AG09319 (cell line): ENCODE data around the gene HNRNPF.
"Not testable (repeated sequence)": the region's sequence is repeated elsewhere in the genome, so short reads cannot be mapped to it uniquely, and the experiment has no call there.

Experiments
- DNase-seq: peaks from one replicate; pipeline ENCODE4 v3.0.0-alpha.2; 2010; ENCODE audit warnings: low read depth; ENCODE audit errors: extremely low read depth
- CTCF ChIP-seq: IDR thresholded peaks from 2 replicates; pipeline ENCODE4 v1.5.1; 2011; ENCODE audit warnings: low read depth, mild to moderate bottlenecking, inconsistent platforms, low read length, moderate library complexity

Gene HNRNPF

GRCh38 chr10:43408710-43409384 is at the start of gene HNRNPF:
HNRNPF (minus strand) TSS chr10:43409186; CDS start chr10:43387884, 21,302 bp downstream.
- no peak for TF ChIP-seq CTCF
- DNase-seq = peak; percentile 90

GRCh38 chr10:43458227-43458626 is 49.2 kb upstream of the HNRNPF start:
- DNase-seq = no peak
- TF ChIP-seq CTCF = no peak

- not testable (repeated sequence) for DNase-seq
Observed at GRCh38 chr10:43456561-43456960, 47.6 kb upstream of the HNRNPF start.

- not testable (repeated sequence) for DNase-seq
Observed at GRCh38 chr10:43454025-43454424, 45.0 kb upstream of the HNRNPF start.

GRCh38 chr10:43453266-43453831 is 44.4 kb upstream of the HNRNPF start:
- TF ChIP-seq CTCF = no peak
- DNase-seq = no peak

GRCh38 chr10:43452356-43452914 is 43.4 kb upstream of the HNRNPF start:
- DNase-seq = no peak
- no peak for TF ChIP-seq CTCF

- no peak for TF ChIP-seq CTCF
- DNase-seq = no peak
Observed at GRCh38 chr10:43448742-43449141, 39.8 kb upstream of the HNRNPF start.

GRCh38 chr10:43446219-43447017 is 37.4 kb upstream of the HNRNPF start:
- DNase-seq = not testable (repeated sequence)
